GM19468 (cell line): ENCODE measurements around the gene ZNF785.
"Not testable (repeated sequence)": the region's sequence is repeated elsewhere in the genome, so short reads cannot be mapped to it uniquely, and the experiment has no call there.

ENCODE experiments used
- ATAC-seq: cut with Tn5 transposase; IDR thresholded peaks from one replicate; pipeline ENCODE4 v1.9.1; 2021; ENCODE audit warnings: mild to moderate bottlenecking, moderate library complexity, moderate number of reproducible peaks; ENCODE audit not compliant: unreplicated experiment; ENCODE audit errors: extremely low read depth

Gene ZNF785

DNA sequence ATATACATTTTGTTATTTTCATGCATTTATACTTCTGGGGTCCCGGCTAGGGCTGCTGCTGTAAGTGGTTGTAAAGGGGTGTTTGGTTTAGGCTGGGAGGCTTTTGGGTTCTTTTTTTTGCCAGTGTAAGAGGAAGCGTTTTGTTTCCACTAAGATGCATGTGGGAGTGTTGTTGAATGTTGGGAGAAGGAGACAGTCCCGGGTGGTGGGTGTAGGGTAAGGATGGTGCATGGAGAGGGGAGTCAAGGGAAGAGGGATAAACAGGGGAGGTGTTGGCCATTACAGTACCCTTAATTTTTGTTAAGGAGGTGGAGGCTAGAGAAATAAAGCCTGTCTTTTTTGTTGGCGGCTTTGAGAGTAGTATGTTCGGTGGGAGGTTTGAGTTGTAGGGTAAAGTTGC lies 42.4 kb downstream of the ZNF785 start:
- ATAC-seq: no peak

DNA sequence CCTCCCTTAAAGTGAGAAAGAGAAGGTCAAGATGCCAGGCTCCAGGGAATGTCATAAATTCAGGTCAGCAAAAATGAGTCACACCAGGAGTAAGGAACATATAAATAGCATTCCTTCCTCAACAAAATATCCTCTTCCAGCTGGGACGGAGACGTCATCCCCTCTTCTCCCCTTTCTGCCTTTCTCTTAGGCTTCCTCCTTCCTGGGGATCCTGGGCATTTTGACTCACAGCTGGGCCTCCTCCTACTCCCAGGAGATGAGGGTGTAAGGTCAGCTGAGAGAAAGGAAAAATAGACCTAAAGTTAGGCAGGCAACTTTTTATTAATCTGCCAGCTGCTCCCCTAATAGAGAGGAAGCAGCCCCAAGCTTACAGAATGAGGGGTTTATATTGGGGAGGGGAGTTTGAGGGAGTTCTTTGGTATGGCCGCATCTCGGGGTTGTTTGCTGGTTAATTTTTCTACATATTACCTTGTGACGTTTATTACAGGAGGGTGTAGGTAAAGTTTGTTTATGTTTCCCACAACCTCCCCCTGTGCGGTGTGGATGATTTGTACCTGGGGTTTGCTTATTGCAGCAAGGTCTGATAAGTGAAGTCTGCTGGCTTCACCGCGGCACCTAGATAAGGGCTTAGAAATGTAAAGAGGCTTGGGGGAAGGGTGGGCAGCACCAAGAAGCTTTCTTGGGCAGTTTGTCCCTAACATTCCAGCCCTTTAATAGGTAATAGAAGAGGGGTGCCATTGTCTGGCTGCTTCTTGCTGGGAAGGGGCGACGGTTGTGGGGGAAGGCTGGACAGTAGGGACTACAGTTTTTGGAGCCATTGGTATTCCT lies 43.8 kb downstream of the ZNF785 start:
- ATAC-seq: no peak

DNA sequence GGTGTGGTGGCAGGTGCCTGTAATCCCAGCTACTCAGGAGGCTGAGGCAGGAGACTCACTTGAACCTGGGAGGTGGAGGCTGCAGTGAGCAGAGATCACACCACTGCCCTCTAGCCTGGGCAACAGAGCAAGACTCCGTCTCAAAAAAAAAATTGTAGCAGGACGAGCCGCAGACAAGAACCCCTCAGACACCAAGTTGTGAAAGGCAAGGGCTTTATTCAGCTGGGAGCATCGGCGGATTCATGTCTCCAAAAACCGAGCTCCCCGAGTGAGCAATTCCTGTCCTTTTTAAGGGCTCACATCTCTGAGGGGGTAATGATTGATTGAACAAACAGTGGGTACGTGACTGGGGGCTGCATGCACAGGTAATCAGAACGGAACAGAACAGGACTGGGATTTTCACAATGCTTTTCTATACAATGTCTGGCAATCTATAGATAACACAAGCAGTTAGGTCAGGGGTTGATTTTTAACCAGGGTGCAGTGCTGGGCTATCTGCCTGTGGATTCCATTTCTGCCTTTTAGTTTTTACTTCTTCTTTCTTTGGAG lies 44.5 kb downstream of the ZNF785 start:
- ATAC-seq: not testable (repeated sequence)

DNA sequence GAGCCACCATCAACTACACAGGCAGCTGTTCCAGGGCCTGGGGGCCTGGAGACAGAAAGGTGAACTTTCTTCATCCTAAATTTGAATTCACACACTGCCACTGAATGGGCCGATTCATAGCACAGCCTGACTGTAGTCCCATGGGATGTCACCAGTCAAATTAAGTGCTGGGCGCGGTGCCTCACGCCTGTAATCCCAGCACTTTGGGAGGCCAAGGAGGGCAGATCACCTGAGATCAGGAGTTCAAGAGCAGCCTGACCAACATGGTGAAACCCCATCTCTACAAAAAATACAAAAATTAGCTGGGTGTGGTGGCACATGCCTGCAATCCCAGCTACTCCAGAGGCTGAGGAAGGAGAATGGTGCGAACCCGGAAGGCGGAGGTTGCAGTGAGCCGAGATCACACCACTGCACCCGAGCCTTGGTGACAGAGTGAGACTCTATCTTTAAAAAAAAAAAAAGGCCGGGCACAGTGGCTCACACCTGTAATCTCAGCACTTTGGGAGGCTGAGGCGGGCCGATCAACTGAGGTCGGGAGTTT lies 45.4 kb downstream of the ZNF785 start:
- not testable (repeated sequence) for ATAC-seq

- no peak for ATAC-seq
These were observed 46.2 kb downstream of the ZNF785 start for GRCh38 chr16:30539000-30539964.

- not testable (repeated sequence) for ATAC-seq
These were observed 49.0 kb downstream of the ZNF785 start for GRCh38 chr16:30536391-30537024.

- ATAC-seq: no peak
These were observed 49.7 kb downstream of the ZNF785 start for GRCh38 chr16:30535777-30536190.

GRCh38 chr16:30535106-30535776 lies 50.3 kb downstream of the ZNF785 start:
- no peak for ATAC-seq

DNA sequence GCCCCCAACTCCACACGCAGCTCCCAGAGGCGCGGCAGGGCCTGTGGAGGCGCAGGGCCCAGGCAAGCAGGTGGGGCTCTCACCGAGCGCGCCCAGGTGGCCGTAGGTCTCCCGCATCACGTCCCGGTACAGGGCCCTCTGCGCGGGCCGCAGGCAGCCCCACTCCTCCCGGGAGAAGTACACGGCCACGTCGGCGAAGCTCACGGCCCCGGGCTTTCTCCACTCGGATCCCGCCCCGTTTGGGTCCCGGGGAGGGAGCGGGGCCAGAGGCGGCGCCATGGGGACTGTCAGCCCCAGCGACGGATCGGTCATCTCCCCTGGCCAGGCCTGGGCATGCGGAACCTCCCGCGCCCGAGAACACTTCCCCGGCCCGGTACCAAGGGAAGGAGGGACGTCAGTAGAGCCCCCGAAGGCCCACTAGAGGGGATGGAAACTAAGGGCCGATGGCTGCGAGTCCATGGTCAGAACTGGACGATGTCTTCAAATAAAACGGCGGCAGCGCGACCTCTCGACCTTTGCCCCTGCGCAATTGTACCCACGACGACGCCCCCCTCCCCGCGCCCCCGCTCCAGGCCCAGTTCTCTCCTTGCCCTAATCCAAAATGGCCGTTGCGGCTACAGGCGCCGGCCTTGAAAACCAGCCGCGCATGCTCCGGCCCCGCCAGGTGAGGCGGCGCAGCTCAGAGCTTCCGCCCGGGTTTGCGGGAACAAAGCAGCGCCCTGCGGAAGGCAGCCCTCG lies 51.0 kb downstream of the ZNF785 start, which contains the start of gene ZNF747:
ZNF747 (minus strand) TSS at position 491 of the 738 bp plus-strand sequence; CDS start at position 312, 179 bp downstream.
- peak; percentile 15 for ATAC-seq

DNA sequence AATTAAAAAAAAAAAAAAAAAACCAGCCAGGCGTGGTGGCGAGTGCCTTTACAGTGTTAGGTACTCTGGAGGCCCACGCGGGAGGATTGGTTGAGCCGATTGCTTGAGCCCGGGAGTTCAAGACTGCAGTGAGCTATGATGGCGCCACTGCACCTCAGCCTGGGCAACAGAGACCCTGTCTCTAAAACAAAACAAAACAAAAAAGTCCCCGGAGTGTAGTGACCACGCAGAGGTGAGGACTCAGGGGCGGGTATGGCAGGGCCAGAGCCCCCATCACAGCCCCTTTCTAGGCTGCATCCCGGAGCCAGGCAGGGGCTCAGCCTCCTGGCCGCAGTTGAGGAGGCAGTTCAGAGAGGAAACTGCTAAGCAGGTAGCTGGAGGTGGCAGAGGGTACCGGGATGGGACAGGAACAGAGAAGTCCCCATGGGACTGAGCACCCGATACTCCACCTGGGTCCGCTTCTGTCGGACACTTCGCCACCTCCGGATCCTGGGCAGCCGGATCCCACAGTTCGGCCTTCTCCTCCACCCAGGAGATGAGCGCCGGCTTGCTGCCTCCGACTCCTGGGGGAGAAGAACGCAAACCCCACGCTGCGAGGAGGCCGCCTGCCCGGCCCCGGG lies 51.6 kb downstream of the ZNF785 start:
- ATAC-seq: peak; percentile 11

GRCh38 chr16:30533146-30533522 lies 52.4 kb downstream of the ZNF785 start:
- ATAC-seq: no peak

DNA sequence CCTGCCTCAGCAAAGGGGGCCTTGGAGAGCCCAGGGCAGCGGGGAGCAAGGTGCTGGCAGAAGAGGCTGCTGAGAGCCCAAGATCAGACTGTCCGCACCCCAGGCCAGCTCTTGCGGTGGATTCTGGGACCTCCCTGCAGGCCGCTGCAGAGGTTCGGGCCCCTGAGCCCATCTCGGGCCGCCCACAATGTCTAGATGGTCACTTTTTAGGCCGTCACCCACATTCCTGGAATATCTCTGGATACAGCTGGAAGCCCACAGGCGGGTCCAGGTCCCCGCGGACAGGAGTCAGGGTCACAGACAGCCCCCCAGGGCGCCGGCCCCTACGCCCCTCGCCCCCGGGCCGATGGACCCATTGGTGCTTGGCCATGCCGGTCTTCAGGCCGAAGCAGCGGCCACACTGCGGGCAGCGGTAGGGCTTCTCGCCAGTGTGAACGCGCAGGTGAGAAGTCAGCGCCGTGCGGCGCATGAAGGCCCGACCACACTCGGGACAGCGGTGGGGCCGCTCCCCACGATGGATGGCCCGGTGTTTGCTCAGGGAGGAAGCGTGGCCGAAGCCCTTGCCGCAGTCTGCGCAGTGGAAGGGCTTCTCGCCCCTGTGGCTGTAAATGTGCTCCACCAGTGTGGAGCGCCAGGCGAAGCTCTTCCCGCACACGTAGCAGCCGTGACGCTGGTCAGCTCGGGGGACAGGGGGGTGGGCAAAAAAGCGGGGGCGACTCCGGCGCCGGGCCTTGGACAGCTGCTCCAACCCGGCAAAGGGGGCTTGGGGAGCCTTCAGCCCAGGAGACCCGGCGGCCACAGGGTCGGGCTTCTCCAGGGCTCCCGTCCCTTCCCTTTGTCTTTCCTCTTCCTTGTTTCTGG lies 53.0 kb downstream of the ZNF785 start:
- ATAC-seq: no peak
